ENCODE results near the gene KDR. TPM values are rescaled to one million over a fixed set of nuclear protein-coding genes. Genes with fewer than 3 reads are reported as not detected.

The KDR gene
- total RNA-seq, 4 donors from 2014 or later, result 1.9 to 7.5 (median 3.9) TPM

GRCh38 chr4:55077577-55077976 lies 47.8 kb downstream of the KDR start:
- in situ Hi-C loops (cut with MboI; ENCODE audit: low pct_ligation_motif_present in 1 of 4, low pct_unique_long_range_greater_than_20kb in 1 of 4, low sequenced_read_pairs in 3 of 4), result no loop called here
- no peaks in the 10 kb centered on the region for H3K27me3 ChIP-seq
- intact Hi-C loops (cut with DNase I; ENCODE audit: low total_unique reads), result no loop called here
- no peak overlapping the region for H3K27ac ChIP-seq
- H3K4me3 ChIP-seq, result no peak overlapping the region
- 61% methylated on average over 2 of the region's 2 CpGs; no CpG with 5 or more reads in 1 of the 2 donors for WGBS, 2 donors (ENCODE audit: low coverage in 1 of 2)
- no peaks in the 10 kb centered on the region for H3K36me3 ChIP-seq
- no peaks in the 10 kb centered on the region for H3K4me1 ChIP-seq
- no peak for DNase-seq
- H3K9me3 ChIP-seq, result no peaks in the 10 kb centered on the region
- no peak for TF ChIP-seq CTCF (IDR thresholded peaks at IDR 0.05)
- no peak for TF ChIP-seq POLR2AphosphoS5 (IDR thresholded peaks at IDR 0.05)
- TF ChIP-seq POLR2A (IDR thresholded peaks at IDR 0.05), result no peak
- no peak for TF ChIP-seq EP300 (IDR thresholded peaks at IDR 0.05; ENCODE audit: low read depth)

- no peaks in the 10 kb centered on the region for H3K4me1 ChIP-seq
- WGBS, 2 donors (ENCODE audit: low coverage in 1 of 2), result 44% methylated on average over 4 to 5 of the region's 5 CpGs
- in situ Hi-C loops (cut with MboI; ENCODE audit: low pct_ligation_motif_present in 1 of 4, low pct_unique_long_range_greater_than_20kb in 1 of 4, low sequenced_read_pairs in 3 of 4), result no loop called here
Measured at GRCh38 chr4:55075823-55076716, 49.3 kb downstream of the KDR start.

DNA sequence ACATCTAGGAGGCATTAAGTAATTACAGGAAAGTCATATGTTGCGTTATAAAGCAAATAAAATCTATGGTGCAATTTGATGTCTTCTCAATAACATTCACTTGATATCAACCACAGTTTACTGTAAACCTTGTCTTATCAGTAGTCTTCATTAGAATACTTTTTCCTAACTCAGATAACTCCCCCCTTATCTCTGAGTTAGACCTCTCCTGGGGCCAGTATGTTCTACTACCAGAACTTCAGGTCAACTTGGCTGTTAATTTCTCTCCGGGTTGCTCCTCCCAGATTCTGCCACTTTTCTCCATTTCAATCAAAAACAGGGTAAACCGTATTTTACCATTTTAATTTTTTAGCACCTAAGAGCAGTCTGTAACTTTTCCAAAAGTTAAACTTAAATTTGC lies 50.0 kb downstream of the KDR start:
- Histone ChIP-seq H3K9me3 (no peaks in the 10 kb centered on the region), H3K27me3 (no peaks in the 10 kb centered on the region), H3K27ac (no peak overlapping the region), H3K4me3 (no peak overlapping the region), H3K36me3 (no peaks in the 10 kb centered on the region), H3K4me1 (no peaks in the 10 kb centered on the region)
- no peak for DNase-seq
- 78 to 85% methylated on average over 3 of the region's 3 CpGs for WGBS, 2 donors (ENCODE audit: low coverage in 1 of 2)
- TF ChIP-seq POLR2AphosphoS5 (IDR thresholded peaks at IDR 0.05), result no peak
- no peak for TF ChIP-seq POLR2A (IDR thresholded peaks at IDR 0.05)
- no peak for TF ChIP-seq EP300 (IDR thresholded peaks at IDR 0.05; ENCODE audit: low read depth)
- TF ChIP-seq CTCF (IDR thresholded peaks at IDR 0.05), result no peak
- in situ Hi-C loops (cut with MboI; ENCODE audit: low pct_ligation_motif_present in 1 of 4, low pct_unique_long_range_greater_than_20kb in 1 of 4, low sequenced_read_pairs in 3 of 4) (no loop called here), intact Hi-C loops (cut with DNase I; ENCODE audit: low total_unique reads) (no loop called here)

More at GRCh38 chr4:55075823-55076716, 49.3 kb downstream of the KDR start:
- H3K4me3 ChIP-seq, result no peak overlapping the region
- H3K9me3 ChIP-seq, result no peaks in the 10 kb centered on the region
- no peak for TF ChIP-seq POLR2A (IDR thresholded peaks at IDR 0.05)
- no peak for TF ChIP-seq EP300 (IDR thresholded peaks at IDR 0.05; ENCODE audit: low read depth)
- no peak for TF ChIP-seq CTCF (IDR thresholded peaks at IDR 0.05)
- no peak for TF ChIP-seq POLR2AphosphoS5 (IDR thresholded peaks at IDR 0.05)
- intact Hi-C loops (cut with DNase I; ENCODE audit: low total_unique reads), result no loop called here
- no peaks in the 10 kb centered on the region for H3K36me3 ChIP-seq
- no peak for DNase-seq
- H3K27ac ChIP-seq, result no peak overlapping the region
- H3K27me3 ChIP-seq, result no peaks in the 10 kb centered on the region

- no peaks in the 10 kb centered on the region for H3K27me3 ChIP-seq
- no peak overlapping the region for H3K4me3 ChIP-seq
- 60 to 73% methylated on average over 1 to 5 of the region's 5 CpGs for WGBS, 2 donors (ENCODE audit: low coverage in 1 of 2)
- in situ Hi-C loops (cut with MboI; ENCODE audit: low pct_ligation_motif_present in 1 of 4, low pct_unique_long_range_greater_than_20kb in 1 of 4, low sequenced_read_pairs in 3 of 4) (no loop called here), intact Hi-C loops (cut with DNase I; ENCODE audit: low total_unique reads) (no loop called here)
- no peaks in the 10 kb centered on the region for H3K4me1 ChIP-seq
- no peak for DNase-seq
- H3K27ac ChIP-seq, result no peak overlapping the region
- H3K36me3 ChIP-seq, result no peaks in the 10 kb centered on the region
- no peak for TF ChIP-seq EP300 (IDR thresholded peaks at IDR 0.05; ENCODE audit: low read depth)
- TF ChIP-seq POLR2AphosphoS5 (IDR thresholded peaks at IDR 0.05), result no peak
- TF ChIP-seq CTCF (IDR thresholded peaks at IDR 0.05), result no peak
- TF ChIP-seq POLR2A (IDR thresholded peaks at IDR 0.05), result no peak
- no peaks in the 10 kb centered on the region for H3K9me3 ChIP-seq
Measured at GRCh38 chr4:55074386-55074785, 51.0 kb downstream of the KDR start.

Measured in transverse colon (tissue), 4 donors.